H1 (cell line): ENCODE measurements around the gene INPP5A. TPM values are rescaled to one million over a fixed set of nuclear protein-coding genes. Genes with fewer than 3 reads are reported as not detected.
"Not testable (repeated sequence)": the region's sequence is repeated elsewhere in the genome, so short reads cannot be mapped to it uniquely, and the experiment has no call there.

Source experiments
- CTCF ChIA-PET: fragments of 300-600 bp; sonication (Branson Sonifier 250); formaldehyde crosslinking; loops from one replicate; lab custom pipeline; 2021; ENCODE audit not compliant: partially characterized antibody; lab: Charles Lee
- POLR2A ChIA-PET: fragments of 300-600 bp; sonication (Branson Sonifier 250); formaldehyde crosslinking; loops from one replicate; lab custom pipeline; 2021; ENCODE audit warnings: inconsistent platforms; ENCODE audit not compliant: partially characterized antibody; lab: Charles Lee
- DNase-seq, 2 experiments: peaks; one replicate each; pipeline versions ENCODE4 v3.0.0 to v3.0.0-alpha.2; 2010 to 2022; ENCODE audit warnings: low spot score in 2 of 2, low read depth in 1 of 2, mixed read lengths in 1 of 2
- FAIRE-seq: peaks from 2 replicates; lab custom pipeline; 2011; peaks lifted over from hg19 to GRCh38; lab: Jason Lieb, UNC
- H2AFZ ChIP-seq: 2 replicates; pipeline ENCODE4 v1.8.1; 2012; ENCODE audit warnings: low read length, inconsistent platforms
- H2AK5ac ChIP-seq: 2 replicates; pipeline ENCODE4 v1.6.1; 2013; ENCODE audit warnings: low read depth, low read length
- H2BK120ac ChIP-seq: replicated peaks from 2 replicates; pipeline ENCODE3; 2013; ENCODE audit warnings: low read depth, low read length, inconsistent platforms
- H2BK12ac ChIP-seq: 2 replicates; pipeline ENCODE4 v1.6.1; 2013; ENCODE audit warnings: low read depth, low read length
- H2BK15ac ChIP-seq: 2 replicates; pipeline ENCODE4 v1.6.1; 2013; ENCODE audit warnings: low read length
- H2BK20ac ChIP-seq: 2 replicates; pipeline ENCODE4 v1.6.1; 2013; ENCODE audit warnings: low read length
- H2BK5ac ChIP-seq: 2 replicates; pipeline ENCODE4 v1.6.1; 2013; ENCODE audit warnings: low read depth, low read length
- H3K14ac ChIP-seq: 2 replicates; pipeline ENCODE4 v1.6.1; 2013; ENCODE audit warnings: inconsistent platforms; ENCODE audit not compliant: insufficient read length
- H3K18ac ChIP-seq: 2 replicates; pipeline ENCODE4 v1.6.1; 2013; ENCODE audit warnings: low read length; ENCODE audit errors: extremely low read depth
- H3K23ac ChIP-seq: 2 replicates; pipeline ENCODE4 v1.6.1; 2013; ENCODE audit warnings: inconsistent platforms; ENCODE audit not compliant: insufficient read length
- H3K23me2 ChIP-seq: 2 replicates; pipeline ENCODE4 v1.6.1; 2013; ENCODE audit warnings: low read depth, low read length
- H3K27ac ChIP-seq: 2 replicates; pipeline ENCODE4 v1.6.1; 2011; ENCODE audit warnings: low read depth, low read length, inconsistent platforms
- H3K27me3 ChIP-seq, 4 experiments: replicated peaks in 1 of 4; 1 replicate in 1 of 4; 2 replicates in 3 of 4; pipeline versions ENCODE4 v1.6.1 to v1.8.1; 2011 to 2013; ENCODE audit warnings: low read length in 3 of 4, mild to moderate bottlenecking in 3 of 4, inconsistent platforms in 2 of 4, mixed read lengths in 2 of 4, moderate library complexity in 1 of 4; ENCODE audit not compliant: control insufficient read depth in 3 of 4, insufficient read depth in 3 of 4; ENCODE audit errors: extremely low read depth in 1 of 4
- H3K36me3 ChIP-seq, 4 experiments: 2 replicates each; pipeline versions ENCODE4 v1.6.1 to v1.8.1; 2011 to 2013; ENCODE audit warnings: mild to moderate bottlenecking in 4 of 4, low read length in 3 of 4, moderate library complexity in 2 of 4, control low read depth in 1 of 4, inconsistent platforms in 1 of 4; ENCODE audit not compliant: insufficient read depth in 4 of 4, control insufficient read depth in 2 of 4
- H3K4ac ChIP-seq: replicated peaks from 2 replicates; pipeline ENCODE3; 2013; ENCODE audit warnings: low read length, low read depth, mixed read lengths, inconsistent platforms; ENCODE audit not compliant: insufficient read length
- H3K4me1 ChIP-seq, 4 experiments: replicated peaks in 1 of 4; 1 replicate in 1 of 4; 2 replicates in 3 of 4; pipeline versions ENCODE4 v1.6.1 to v1.8.1; 2011 to 2013; ENCODE audit warnings: low read length in 3 of 4, inconsistent platforms in 2 of 4, mixed read lengths in 1 of 4; ENCODE audit not compliant: insufficient read depth in 4 of 4, control insufficient read depth in 3 of 4
- H3K4me2 ChIP-seq, 2 experiments: 2 replicates each; pipeline versions ENCODE4 v1.6.1 to v1.8.1; 2011 to 2013; ENCODE audit warnings: low read depth in 2 of 2, low read length in 2 of 2, control low read depth in 1 of 2, inconsistent platforms in 1 of 2, mild to moderate bottlenecking in 1 of 2; ENCODE audit not compliant: insufficient read depth in 1 of 2
- H3K4me3 ChIP-seq, 4 experiments: fragments of 200-600, 300-600 bp in 1 of 4; sonication (generic), shearing (Covaris generic), sonication (Bioruptor Twin) in 1 of 4; 2 replicates each; pipeline versions ENCODE4 v1.5.1 to v1.8.1; 2011 to 2016; ENCODE audit warnings: low read length in 4 of 4, low read depth in 3 of 4, control low read depth in 2 of 4, inconsistent platforms in 2 of 4, mild to moderate bottlenecking in 2 of 4, mixed read lengths in 1 of 4, moderate library complexity in 1 of 4; ENCODE audit not compliant: insufficient read depth in 2 of 4; ENCODE audit errors: extremely low read depth in 1 of 4
- H3K56ac ChIP-seq: replicated peaks from 2 replicates; pipeline ENCODE3; 2013; ENCODE audit warnings: low read depth, mild to moderate bottlenecking, mixed read lengths, low read length, inconsistent platforms; ENCODE audit not compliant: insufficient read length
- H3K79me1 ChIP-seq: 2 replicates; pipeline ENCODE4 v1.6.1; 2013; ENCODE audit warnings: low read depth, low read length, control low read depth
- H3K79me2 ChIP-seq, 2 experiments: 2 replicates each; pipeline versions ENCODE4 v1.6.1 to v1.8.1; 2012 to 2013; ENCODE audit warnings: low read length in 2 of 2, mild to moderate bottlenecking in 2 of 2, inconsistent platforms in 1 of 2; ENCODE audit not compliant: insufficient read depth in 2 of 2, control insufficient read depth in 1 of 2
- H3K9ac ChIP-seq, 4 experiments: replicated peaks in 1 of 4; 1 replicate in 1 of 4; 2 replicates in 3 of 4; pipeline versions ENCODE4 v1.6.1 to v1.8.1; 2011 to 2013; ENCODE audit warnings: low read depth in 3 of 4, low read length in 3 of 4, control low read depth in 2 of 4, mild to moderate bottlenecking in 2 of 4, moderate library complexity in 2 of 4, inconsistent platforms in 1 of 4; ENCODE audit errors: extremely low read depth in 1 of 4
- H3K9me3 ChIP-seq, 2 experiments: 2 replicates each; pipeline versions ENCODE4 v1.6.1 to v1.8.1; 2012 to 2013; ENCODE audit warnings: mild to moderate bottlenecking in 2 of 2, moderate library complexity in 2 of 2, control low read depth in 1 of 2, inconsistent platforms in 1 of 2, low read depth in 1 of 2, low read length in 1 of 2, mixed read lengths in 1 of 2; ENCODE audit not compliant: insufficient read depth in 2 of 2
- H4K20me1 ChIP-seq, 2 experiments: replicated peaks in 1 of 2; 2 replicates each; pipeline versions ENCODE3 to v1.8.1; 2011 to 2013; ENCODE audit warnings: inconsistent platforms in 2 of 2, low read length in 2 of 2, mild to moderate bottlenecking in 1 of 2; ENCODE audit not compliant: insufficient read depth in 2 of 2, control insufficient read depth in 1 of 2
- H4K5ac ChIP-seq: 2 replicates; pipeline ENCODE4 v1.6.1; 2013; ENCODE audit warnings: low read length, low read depth, mixed read lengths, inconsistent platforms; ENCODE audit not compliant: insufficient read length
- H4K8ac ChIP-seq: 2 replicates; pipeline ENCODE4 v1.8.0; 2013; ENCODE audit warnings: mild to moderate bottlenecking, moderate library complexity, low read length, inconsistent platforms; ENCODE audit not compliant: insufficient read depth; ENCODE audit errors: extremely low read depth
- H4K91ac ChIP-seq: replicated peaks from 2 replicates; pipeline ENCODE3; 2013; ENCODE audit warnings: low read length, mixed read lengths, inconsistent platforms; ENCODE audit not compliant: insufficient read length
- BACH1 ChIP-seq: IDR thresholded peaks from 2 replicates; pipeline ENCODE4 v1.6.1; 2012; ENCODE audit warnings: low read length, improper control_type of control experiment
- CREB1 ChIP-seq: IDR thresholded peaks from 2 replicates; pipeline ENCODE4 v1.6.1; 2012; ENCODE audit warnings: inconsistent platforms
- JUND ChIP-seq: IDR thresholded peaks from 2 replicates; pipeline ENCODE4 v1.6.1; 2011; ENCODE audit warnings: mild to moderate bottlenecking, improper control_type of control experiment, low read length
- SP4 ChIP-seq: IDR thresholded peaks from 2 replicates; pipeline ENCODE4 v1.6.1; 2012; ENCODE audit warnings: low read length, inconsistent platforms
- USF2 ChIP-seq: IDR thresholded peaks from 2 replicates; pipeline ENCODE4 v1.6.1; 2011; ENCODE audit warnings: low read length, improper control_type of control experiment
- WGBS, 2 experiments: shearing (Covaris generic) in 1 of 2; methylation state at CpG; one replicate each; pipeline versions ENCODE4 v1.1.6 to v1.1.7; 2013 to 2015; ENCODE audit warnings: low lambda C conversion rate in 2 of 2, mixed read lengths in 2 of 2, inconsistent platforms in 1 of 2, low coverage in 1 of 2, missing lambda C conversion rate in 1 of 2; ENCODE audit not compliant: insufficient replicate concordance in 2 of 2, insufficient coverage in 1 of 2, insufficient read length in 1 of 2; ENCODE audit errors: extremely low coverage in 1 of 2, missing lambda C conversion rate in 1 of 2; 5-methylcytosine and 5-hydroxymethylcytosine counted together
- polyA plus RNA-seq, 7 experiments: library from polyadenylated mRNA; depleted of rRNA in 3 of 7; stranded (reverse) in 5 of 7; unstranded in 2 of 7; fragments of >200 nt in 5 of 7; fragments of 200-250 nt in 2 of 7; gene quantifications; 1 replicate in 5 of 7; 2 replicates in 1 of 7; 4 replicates in 1 of 7; pipeline versions ENCODE4 v1.2.1 to v1.2.3, GENCODE V29; 2011 to 2013; ENCODE audit warnings: missing spikeins in 2 of 7, mixed read lengths in 2 of 7
- total RNA-seq: library from RNA; stranded (reverse); fragmentation: NEBNext Ultra II Directional; extraction: Animal tissue kit (Norgen Biotek cat#: 25700); gene quantifications from 2 replicates; pipeline ENCODE4 v1.2.1, GENCODE V29; 2021

The INPP5A gene
- total and polyA plus RNA-seq, 2 of the 8 experiments (the other 6 are each of a cell fraction or from before 2014, with no cell fraction given) = 19.7 to 27.5 TPM

GRCh38 chr10:132790934-132791829, 253.6 kb downstream of the INPP5A start (continued):
- TF ChIP-seq CREB1 (no peak), USF2 (no peak), JUND (no peak), SP4 (no peak), BACH1 (no peak)
- TF ChIP-seq, all 59 proteins: peak for 0

- DNase-seq, H3K79me1 ChIP-seq, H3K4ac ChIP-seq, H4K91ac ChIP-seq, H3K4me2 ChIP-seq, H2BK20ac ChIP-seq, POLR2A ChIA-PET, H3K36me3 ChIP-seq, H3K9me3 ChIP-seq, FAIRE-seq, H3K4me1 ChIP-seq, H4K20me1 ChIP-seq, H2BK120ac ChIP-seq, H2BK5ac ChIP-seq, H3K9ac ChIP-seq, H2AK5ac ChIP-seq, H3K23ac ChIP-seq, H3K23me2 ChIP-seq, H3K27ac ChIP-seq, H4K8ac ChIP-seq, H3K56ac ChIP-seq, H2AFZ ChIP-seq, H3K79me2 ChIP-seq, H3K4me3 ChIP-seq, H3K14ac ChIP-seq, H3K18ac ChIP-seq, H2BK15ac ChIP-seq, H4K5ac ChIP-seq, H2BK12ac ChIP-seq: not testable (repeated sequence)
- CTCF ChIA-PET = interaction anchor here (0.7 to 1.6 kb wide), 3 partner anchors 9 to 138 kb away, joined by 3 to 6 read pairs (median 5); no protein-coding TSS in a partner anchor
- 91% methylated on average over 23 of the region's 33 CpGs; no CpG with 5 or more reads in 1 of the 2 experiments for WGBS, 2 experiments
- peaks cover 33 to 39% (median 39%) of the 10 kb centered on the region in 4 experiments for H3K27me3 ChIP-seq
Observed at GRCh38 chr10:132792099-132792498, 254.5 kb downstream of the INPP5A start.
